ENCODE results near the gene KCNQ4. TPM values are rescaled to one million over a fixed set of nuclear protein-coding genes. Genes with fewer than 3 reads are reported as not detected.

Gene KCNQ4
- total and polyA plus RNA-seq, 10 of the 15 experiments (the other 5 are each of a cell fraction or from before 2014, with no cell fraction given), result 0.04 to 0.18 (median 0.08) TPM; not detected in 2

GRCh38 chr1:40745176-40745575 is 38.4 kb upstream of the KCNQ4 start (continued):
- TF ChIP-seq IRF5 (IDR thresholded peaks at IDR 0.05; ENCODE audit: borderline replicate concordance) (no peak), POLR2AphosphoS5 (IDR thresholded peaks at IDR 0.05; ENCODE audit: low read length) (no peak)

- Histone ChIP-seq H3K27ac (ENCODE audit: control insufficient read depth, insufficient read depth) (no peak overlapping the region), H3K9ac (ENCODE audit: control insufficient read depth, insufficient read depth, low read length) (no peak overlapping the region)
Measured at GRCh38 chr1:40746344-40747090, 37.1 kb upstream of the KCNQ4 start.

More at GRCh38 chr1:40746344-40747090, 37.1 kb upstream of the KCNQ4 start:
- RAD21 ChIA-PET (ENCODE audit: unreplicated experiment), result interaction anchor here (1.2 to 1.6 kb wide), 2 partner anchors 53 to 206 kb away, joined by 3 to 4 read pairs; no protein-coding TSS in a partner anchor
- Histone ChIP-seq H3K36me3 (ENCODE audit: control insufficient read depth in 2 of 2, insufficient read depth in 2 of 2, low read length in 1 of 2) (peaks cover 16 to 30% of the 10 kb centered on the region in 2 experiments), H3K4me3 (no peak overlapping the region), H3K4me1 (ENCODE audit: control insufficient read depth, insufficient read depth, low read length) (peaks cover 3% of the 10 kb centered on the region; the same call in 1 of the 2 replicates), H4K20me1 (ENCODE audit: control insufficient read depth, insufficient read depth) (no peaks in the 10 kb centered on the region), H3K79me2 (ENCODE audit: control insufficient read depth, insufficient read depth, low read length) (peaks cover 16% of the 10 kb centered on the region), H3K9me3 (replicated peaks; ENCODE audit: control insufficient read depth, insufficient read depth, low read length) (no peaks in the 10 kb centered on the region), H3K27me3 (replicated peaks in 1 of 2; ENCODE audit: control insufficient read depth in 2 of 2, insufficient read depth in 2 of 2, low read length in 1 of 2) (no peaks in the 10 kb centered on the region), H3K4me2 (ENCODE audit: control insufficient read depth, insufficient read depth) (no peak overlapping the region), H2AFZ (ENCODE audit: control insufficient read depth, low read depth, low read length) (no peak overlapping the region)
- no TSS peak for BruUV-seq (replicated peaks)
- 100% methylated on average over 2 of the region's 2 CpGs for WGBS (ENCODE audit: insufficient coverage, insufficient replicate concordance, low lambda C conversion rate, missing lambda C conversion rate)
- no peak for TF ChIP-seq CHD1 (IDR thresholded peaks at IDR 0.05; ENCODE audit: low read depth, low read length)
- no peak for TF ChIP-seq CBX3 (IDR thresholded peaks at IDR 0.05; ENCODE audit: borderline replicate concordance, low read depth)
- no peak for TF ChIP-seq STAT3 (IDR thresholded peaks at IDR 0.05; ENCODE audit: low read depth, low read length)
- no peak for TF ChIP-seq WRNIP1 (IDR thresholded peaks at IDR 0.05; ENCODE audit: borderline replicate concordance, low read depth, low read length)
- TF ChIP-seq HDAC2 (IDR thresholded peaks at IDR 0.05), result no peak
- no peak for TF ChIP-seq SPI1 (IDR thresholded peaks at IDR 0.05; ENCODE audit: borderline replicate concordance, insufficient read depth, low read depth, low read length)
- TF ChIP-seq ZNF622 (IDR thresholded peaks at IDR 0.05), result no peak
- no peak for TF ChIP-seq MTA3 (IDR thresholded peaks at IDR 0.05; ENCODE audit: borderline replicate concordance, low read length)
- TF ChIP-seq ATF7 (IDR thresholded peaks at IDR 0.05; ENCODE audit: low read depth), result no peak
- no peak for TF ChIP-seq MXI1 (IDR thresholded peaks at IDR 0.05; ENCODE audit: low read depth, low read length)
- TF ChIP-seq ATF2 (IDR thresholded peaks at IDR 0.05; ENCODE audit: low read length), result no peak
- no peak for TF ChIP-seq EED (IDR thresholded peaks at IDR 0.05; ENCODE audit: low read depth)
- TF ChIP-seq IKZF1 (conservative IDR thresholded peaks at IDR 0.05), result no peak
- no peak for TF ChIP-seq SMAD1 (IDR thresholded peaks at IDR 0.05; ENCODE audit: low read depth, partially characterized antibody)
- DNase-seq (ENCODE audit: low read depth, low spot score), result no peak
- in situ Hi-C loops (cut with MboI) (no loop called here), intact Hi-C loops (cut with micrococcal nuclease; ENCODE audit: unreplicated experiment) (no loop called here)
- ATAC-seq, result no peak
- CTCF ChIA-PET, result interaction anchor here (1.3 to 2.9 kb wide), 2 partner anchors 9 to 28 kb away, joined by 5 to 14 read pairs; no protein-coding TSS in a partner anchor
- SMC1A ChIA-PET (ENCODE audit: uncharacterized antibody, unreplicated experiment), result interaction anchor here (1.0 to 2.9 kb wide), 8 partner anchors 9 to 214 kb away, joined by 3 to 7 read pairs (median 3); no protein-coding TSS in a partner anchor
- FAIRE-seq, result no peak
- POLR2A ChIA-PET, result interaction anchor here (0.9 to 1.1 kb wide), 3 partner anchors 16 to 56 kb away, joined by 3 to 10 read pairs (median 4); no protein-coding TSS in a partner anchor

Measured in GM12878 (cell line).